Stimulated activated CD8-positive, alpha-beta memory T cell treated with anti-CD3 and anti-CD28 coated beads, Interleukin-15, amount 100 ng/mL, for 4 hours (primary cell): Measurements from ENCODE around the gene GSG1L.
"Not testable (repeated sequence)": the region's sequence is repeated elsewhere in the genome, so short reads cannot be mapped to it uniquely, and the experiment has no call there.

Source experiments
- DNase-seq, 2 donors: peaks; one replicate each; pipeline ENCODE4 v3.0.0-alpha.2; 2020; ENCODE audit warnings: low read depth in 2 of 2

GSG1L gene

GRCh38 chr16:27903046-27903655 is 160.4 kb downstream of the GSG1L start:
- DNase-seq: no peak

- no peak for DNase-seq
These were observed 161.0 kb downstream of the GSG1L start for GRCh38 chr16:27902551-27902950.

GRCh38 chr16:27901956-27902355 is 161.6 kb downstream of the GSG1L start:
- no peak for DNase-seq

- no peak for DNase-seq
These were observed 163.8 kb downstream of the GSG1L start for GRCh38 chr16:27899736-27900135.

- no peak for DNase-seq
These were observed 169.1 kb downstream of the GSG1L start for GRCh38 chr16:27894386-27894785.

GRCh38 chr16:27892879-27893278 is 170.6 kb downstream of the GSG1L start:
- DNase-seq: no peak

GRCh38 chr16:27890866-27891265 is 172.6 kb downstream of the GSG1L start:
- no peak for DNase-seq

GRCh38 chr16:27890006-27890405 is 173.5 kb downstream of the GSG1L start:
- no peak for DNase-seq

GRCh38 chr16:27883576-27883975 is 179.9 kb downstream of the GSG1L start:
- no peak for DNase-seq

GRCh38 chr16:27880287-27880686 is 183.2 kb downstream of the GSG1L start:
- DNase-seq: no peak

GRCh38 chr16:27879601-27880247 is 183.8 kb downstream of the GSG1L start:
- DNase-seq: no peak

GRCh38 chr16:27872627-27873026 is 190.9 kb downstream of the GSG1L start:
- not testable (repeated sequence) for DNase-seq

GRCh38 chr16:27870116-27870798 is 193.3 kb downstream of the GSG1L start:
- DNase-seq: no peak

- DNase-seq: no peak
These were observed 194.1 kb downstream of the GSG1L start for GRCh38 chr16:27869411-27869810.

GRCh38 chr16:27868180-27868579 is 195.3 kb downstream of the GSG1L start:
- no peak for DNase-seq

GRCh38 chr16:27867122-27868110 is 196.1 kb downstream of the GSG1L start:
- DNase-seq: peak in 1 of 2 donors; percentile 7

GRCh38 chr16:27863377-27863776 is 200.1 kb downstream of the GSG1L start:
- DNase-seq: no peak

GRCh38 chr16:27862953-27863352 is 200.6 kb downstream of the GSG1L start:
- DNase-seq: no peak

GRCh38 chr16:27860091-27860490 is 203.4 kb downstream of the GSG1L start:
- DNase-seq: no peak

GRCh38 chr16:27859020-27859419 is 204.5 kb downstream of the GSG1L start:
- no peak for DNase-seq

GRCh38 chr16:27853651-27854050 is 209.9 kb downstream of the GSG1L start:
- DNase-seq: no peak

GRCh38 chr16:27853101-27853500 is 210.4 kb downstream of the GSG1L start:
- no peak for DNase-seq
